PC-9 (cell line): ENCODE data around the gene VILL.
"Not testable (repeated sequence)": the region's sequence is repeated elsewhere in the genome, so short reads cannot be mapped to it uniquely, and the experiment has no call there.

Experiments used
- CTCF ChIP-seq: fragments of 200-600 bp; sonication (generic); conservative IDR thresholded peaks from 2 replicates; pipeline ENCODE4 v1.6.1; 2017; ENCODE audit warnings: mixed run types, antibody characterized with exemption, mild to moderate bottlenecking, moderate library complexity
- EZH2 ChIP-seq: fragments of 200-600 bp; sonication (generic); IDR thresholded peaks from 2 replicates; pipeline ENCODE4 v1.8.0; 2017; ENCODE audit warnings: antibody characterized with exemption, low read depth

DNA sequence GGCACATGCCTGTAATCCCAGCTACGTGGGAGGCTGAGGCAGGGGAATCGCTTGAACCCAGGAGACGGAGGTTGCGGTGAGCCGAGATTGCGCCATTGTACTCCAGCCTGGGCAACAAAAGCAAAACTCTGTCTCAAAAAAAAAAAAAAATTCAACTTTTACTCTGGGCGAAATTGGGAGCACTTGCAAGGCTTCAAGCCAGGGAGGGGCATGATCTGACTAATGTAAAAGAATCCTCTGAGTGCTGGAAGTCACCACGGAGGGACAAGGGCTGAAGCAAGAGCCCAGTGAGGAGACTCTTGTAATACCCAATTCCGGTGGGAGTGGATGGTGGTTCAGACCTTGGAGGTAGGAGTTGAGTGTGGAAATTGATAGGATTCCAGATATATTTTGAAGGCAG is 43.7 kb downstream of the VILL start:
- not testable (repeated sequence) for TF ChIP-seq EZH2, CTCF
